Sciatic nerve (tissue), 2 donors: Measurements from ENCODE around the gene FABP2. TPM values are rescaled to one million over a fixed set of nuclear protein-coding genes. Genes with fewer than 3 reads are reported as not detected.
"Not testable (repeated sequence)": the region's sequence is repeated elsewhere in the genome, so short reads cannot be mapped to it uniquely, and the experiment has no call there.

Experiments
- ATAC-seq: fragments of 200-7000 bp; cut with Tn5 transposase; one replicate; pipeline ENCODE4 v1.9.1; 2020; ENCODE audit warnings: mild to moderate bottlenecking, moderate library complexity
- DNase-seq: peaks from one replicate; pipeline ENCODE4 v3.0.0-alpha.2; 2020; ENCODE audit warnings: low spot score
- intact Hi-C: fragments of 100-400 bp; cut with DNase I; formaldehyde crosslinking; loops from one replicate; pipeline ENCODE4 v1.14.2; 2022
- total RNA-seq: library from RNA; stranded (reverse); fragmentation: NEBNext Ultra II Directional; extraction: Animal tissue kit (Norgen Biotek cat#: 25700); gene quantifications from one replicate; pipeline ENCODE4 v1.2.1, GENCODE V29; 2021
- donor health status: DM: no; HTN: no; CAD: no.
- donor health status: DM: no; HTN: no; CAD: no.

The FABP2 gene
- total RNA-seq, 1 donor from 2014 or later, result not detected

DNA sequence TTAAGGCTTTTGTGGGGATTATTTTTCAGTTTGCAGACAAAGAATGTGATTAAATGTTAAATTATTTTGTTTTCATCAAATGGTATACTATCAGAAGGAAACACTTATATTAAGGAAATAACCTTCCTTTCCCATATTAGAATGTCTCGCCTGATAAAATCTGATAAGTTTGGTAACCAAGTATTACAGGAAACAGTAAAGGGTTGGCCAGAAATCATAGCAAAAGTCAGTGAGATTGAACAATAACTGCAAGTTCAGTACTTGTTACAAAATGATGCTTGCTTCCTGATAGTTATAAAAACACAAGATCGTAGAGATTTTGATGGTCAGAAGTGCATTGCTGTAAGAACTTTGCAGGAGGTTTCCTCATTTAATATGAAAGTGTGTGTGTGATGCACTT is 40.5 kb downstream of the FABP2 start:
- DNase-seq, result no peak
- intact Hi-C loops, result loop anchor here (10.0 kb wide), 2 partner anchors 247 to 297 kb away; no protein-coding TSS in a partner anchor
- no peak for ATAC-seq

DNA sequence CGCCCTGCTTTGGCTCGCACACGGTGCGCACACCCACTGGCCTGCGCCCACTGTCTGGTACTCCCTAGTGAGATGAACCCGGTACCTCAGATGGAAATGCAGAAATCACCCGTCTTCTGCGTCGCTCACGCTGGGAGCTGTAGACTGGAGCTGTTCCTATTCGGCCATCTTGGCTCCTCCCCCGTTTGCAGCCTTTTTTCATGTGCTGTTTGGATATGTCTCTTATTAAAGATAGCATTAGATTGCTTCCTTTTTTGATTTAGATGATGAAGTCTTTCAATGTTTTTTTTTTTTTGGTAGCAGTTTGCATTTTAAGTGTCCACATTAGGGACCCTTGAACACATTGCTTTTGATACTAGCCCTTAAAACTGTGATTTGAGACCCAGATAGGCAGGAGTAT is 42.0 kb downstream of the FABP2 start:
- not testable (repeated sequence) for DNase-seq, ATAC-seq
- intact Hi-C loops, result loop anchor here (10.0 kb wide), 2 partner anchors 245 to 295 kb away; no protein-coding TSS in a partner anchor

DNA sequence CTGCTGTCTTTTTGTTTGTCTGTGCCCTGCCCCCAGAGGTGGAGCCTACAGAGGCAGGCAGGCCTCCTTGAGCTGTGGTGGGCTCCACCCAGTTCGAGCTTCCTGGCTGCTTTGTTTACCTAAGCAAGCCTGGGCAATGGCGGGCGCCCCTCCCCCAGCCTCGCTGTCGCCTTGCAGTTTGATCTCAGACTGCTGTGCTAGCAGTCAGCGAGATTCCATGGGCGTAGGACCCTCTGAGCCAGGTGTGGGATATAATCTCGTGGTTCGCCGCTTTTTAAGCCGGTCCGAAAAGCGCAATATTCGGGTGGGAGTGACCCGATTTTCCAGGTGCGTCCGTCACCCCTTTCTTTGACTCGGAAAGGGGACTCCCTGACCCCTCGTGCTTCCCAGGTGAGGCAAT is 42.4 kb downstream of the FABP2 start:
- ATAC-seq, DNase-seq, intact Hi-C loops: not testable (repeated sequence)

DNA sequence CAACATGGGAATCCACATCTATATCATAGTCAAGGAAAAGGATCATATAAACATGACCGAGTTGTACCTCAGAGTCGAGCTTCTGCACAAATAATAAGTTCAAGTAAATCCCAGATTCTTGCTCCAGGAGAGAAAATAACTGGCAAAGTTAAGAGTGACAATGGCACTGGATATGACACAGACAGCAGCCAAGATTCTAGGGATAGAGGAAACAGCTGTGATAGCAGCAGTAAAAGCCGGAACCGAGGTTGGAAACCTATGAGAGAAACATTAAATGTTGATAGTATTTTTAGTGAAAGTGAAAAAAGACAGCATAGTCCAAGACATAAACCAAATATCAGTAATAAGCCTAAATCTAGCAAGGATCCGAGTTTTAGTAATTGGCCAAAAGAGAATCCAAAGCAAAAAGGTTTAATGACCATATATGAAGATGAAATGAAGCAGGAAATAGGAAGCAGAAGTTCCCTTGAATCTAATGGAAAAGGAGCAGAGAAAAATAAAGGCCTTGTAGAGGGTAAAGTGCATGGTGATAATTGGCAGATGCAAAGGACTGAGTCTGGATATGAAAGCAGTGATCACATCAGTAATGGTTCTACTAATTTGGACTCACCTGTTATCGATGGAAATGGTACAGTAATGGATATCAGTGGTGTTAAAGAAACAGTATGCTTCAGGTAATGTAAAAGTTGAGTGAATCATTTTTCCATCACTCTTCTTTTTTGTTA is 50.4 kb downstream of the FABP2 start:
- ATAC-seq (no peak), DNase-seq (no peak)
- intact Hi-C loops, result no loop called here

DNA sequence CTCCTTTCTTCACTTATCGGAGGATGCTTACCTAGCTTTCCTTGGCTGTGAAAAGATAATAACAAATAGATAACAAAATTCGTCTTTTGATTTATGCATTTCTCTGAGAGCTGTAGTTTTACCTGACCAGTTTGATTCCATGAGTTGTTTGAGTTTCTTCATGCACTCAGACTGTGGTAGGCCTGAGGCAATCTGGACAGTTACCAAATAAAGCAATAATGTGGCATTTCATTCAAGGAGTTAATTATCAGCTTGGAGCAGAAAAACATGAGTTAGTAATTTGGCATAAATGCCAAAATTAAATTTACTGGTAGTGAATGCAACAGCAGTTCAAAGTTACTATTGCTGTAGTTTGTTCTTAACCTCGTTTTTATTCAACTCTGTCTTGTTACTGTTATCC is 53.5 kb downstream of the FABP2 start:
- intact Hi-C loops, result no loop called here
- DNase-seq (no peak), ATAC-seq (no peak)

Other genes with a start within 250 kb of the FABP2 start
- gene MYOZ2, start 186.3 kb downstream of the FABP2 start, total RNA-seq, result 0.62 TPM
- gene USP53, start 109.4 kb downstream of the FABP2 start, total RNA-seq, result 183 TPM